GM12875 (cell line): ENCODE results near the gene TFCP2.

ENCODE experiments used
- H3K4me3 ChIP-seq: one replicate; pipeline ENCODE4 v1.5.1; 2011; ENCODE audit warnings: low read depth, low read length, control low read depth
- TF ChIP-seq, protein P1 (sequence below): IDR thresholded peaks from 2 replicates; pipeline ENCODE4 v1.5.1; 2011; ENCODE audit warnings: low read depth, mild to moderate bottlenecking, control low read depth, inconsistent platforms, low read length, moderate library complexity, borderline replicate concordance; ENCODE audit not compliant: insufficient read depth

TFCP2 gene

DNA sequence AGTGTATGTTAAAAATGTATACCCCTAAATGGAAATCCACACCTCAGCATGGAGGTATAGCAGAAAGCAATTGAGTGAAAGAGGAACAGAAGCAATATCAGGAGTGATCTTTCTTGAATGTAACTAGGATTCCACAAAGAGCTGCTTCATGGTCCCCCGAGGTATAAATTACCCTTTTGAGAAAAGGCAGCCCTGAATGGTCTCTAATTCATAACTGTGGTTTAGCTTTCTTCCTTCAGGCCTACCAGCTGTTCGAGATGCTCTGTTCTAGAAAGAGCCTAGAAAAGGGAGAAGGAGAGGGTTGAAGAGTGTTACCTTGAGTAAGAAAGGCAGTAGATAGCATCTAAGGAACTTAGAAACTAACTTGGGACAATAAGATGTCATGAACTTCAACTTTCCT is 46.6 kb downstream of the TFCP2 start:
- no peak overlapping the region for H3K4me3 ChIP-seq
- TF ChIP-seq, protein P1, sequence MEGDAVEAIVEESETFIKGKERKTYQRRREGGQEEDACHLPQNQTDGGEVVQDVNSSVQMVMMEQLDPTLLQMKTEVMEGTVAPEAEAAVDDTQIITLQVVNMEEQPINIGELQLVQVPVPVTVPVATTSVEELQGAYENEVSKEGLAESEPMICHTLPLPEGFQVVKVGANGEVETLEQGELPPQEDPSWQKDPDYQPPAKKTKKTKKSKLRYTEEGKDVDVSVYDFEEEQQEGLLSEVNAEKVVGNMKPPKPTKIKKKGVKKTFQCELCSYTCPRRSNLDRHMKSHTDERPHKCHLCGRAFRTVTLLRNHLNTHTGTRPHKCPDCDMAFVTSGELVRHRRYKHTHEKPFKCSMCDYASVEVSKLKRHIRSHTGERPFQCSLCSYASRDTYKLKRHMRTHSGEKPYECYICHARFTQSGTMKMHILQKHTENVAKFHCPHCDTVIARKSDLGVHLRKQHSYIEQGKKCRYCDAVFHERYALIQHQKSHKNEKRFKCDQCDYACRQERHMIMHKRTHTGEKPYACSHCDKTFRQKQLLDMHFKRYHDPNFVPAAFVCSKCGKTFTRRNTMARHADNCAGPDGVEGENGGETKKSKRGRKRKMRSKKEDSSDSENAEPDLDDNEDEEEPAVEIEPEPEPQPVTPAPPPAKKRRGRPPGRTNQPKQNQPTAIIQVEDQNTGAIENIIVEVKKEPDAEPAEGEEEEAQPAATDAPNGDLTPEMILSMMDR = no peak

DNA sequence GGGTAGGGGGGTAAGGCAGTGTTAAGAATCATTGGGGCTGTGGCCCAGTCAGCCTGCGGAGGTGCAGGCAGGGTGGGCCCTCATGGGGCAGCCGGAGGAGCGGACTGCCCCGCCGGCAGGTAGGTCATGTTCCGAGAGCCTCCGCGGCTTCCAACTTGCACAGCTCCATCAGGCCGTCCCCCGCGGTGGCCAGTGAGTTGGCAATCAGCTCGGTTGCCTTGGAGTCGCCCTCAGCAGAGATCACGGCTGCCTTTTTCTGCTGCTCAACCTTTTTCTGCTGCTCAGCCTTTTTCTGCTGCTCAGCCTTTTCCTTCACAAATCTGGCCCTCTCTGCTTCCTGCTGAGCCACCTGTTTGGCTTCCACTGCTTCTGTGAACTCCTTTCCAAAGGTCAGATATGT is 48.4 kb downstream of the TFCP2 start:
- no peak overlapping the region for H3K4me3 ChIP-seq
- TF ChIP-seq, protein P1 = no peak

DNA sequence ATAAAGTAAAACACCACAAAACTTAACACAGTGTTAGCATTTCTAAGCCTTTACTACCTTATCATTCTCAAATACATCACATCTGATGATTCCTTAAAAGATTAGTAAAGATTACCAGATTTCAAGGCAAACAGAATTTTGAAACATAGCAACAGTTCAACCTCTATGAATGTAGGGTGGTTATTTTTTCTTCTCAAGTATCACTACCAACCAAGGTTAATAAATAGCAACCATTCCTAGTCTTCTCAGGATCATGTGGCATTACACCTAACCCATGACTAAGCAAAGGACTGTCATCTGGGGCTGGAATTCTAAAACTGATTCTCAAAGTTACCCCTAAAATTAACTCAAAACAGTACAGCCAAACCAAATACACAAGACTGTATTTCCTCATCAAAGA is 50.1 kb downstream of the TFCP2 start:
- H3K4me3 ChIP-seq = no peak overlapping the region
- TF ChIP-seq, protein P1 = no peak

DNA sequence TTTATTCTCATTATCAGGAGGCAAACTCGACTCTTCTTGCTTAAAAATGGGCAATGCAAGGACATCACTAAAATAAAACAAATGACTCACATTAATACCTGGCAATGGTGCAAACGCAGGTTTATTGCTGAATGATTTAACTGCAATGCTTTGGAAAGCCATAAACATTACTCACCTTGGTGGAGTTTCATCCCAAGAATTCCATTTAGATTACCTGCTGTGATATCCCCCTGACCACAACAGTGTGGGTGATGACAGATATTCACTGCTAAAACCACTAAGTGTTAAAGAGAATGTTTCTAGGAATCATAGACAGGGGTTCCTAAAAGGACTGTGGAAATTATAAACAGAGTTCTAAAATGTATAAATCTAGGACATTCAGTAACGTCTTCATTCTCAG is 54.2 kb downstream of the TFCP2 start:
- H3K4me3 ChIP-seq = no peak overlapping the region
- TF ChIP-seq, protein P1 = no peak

DNA sequence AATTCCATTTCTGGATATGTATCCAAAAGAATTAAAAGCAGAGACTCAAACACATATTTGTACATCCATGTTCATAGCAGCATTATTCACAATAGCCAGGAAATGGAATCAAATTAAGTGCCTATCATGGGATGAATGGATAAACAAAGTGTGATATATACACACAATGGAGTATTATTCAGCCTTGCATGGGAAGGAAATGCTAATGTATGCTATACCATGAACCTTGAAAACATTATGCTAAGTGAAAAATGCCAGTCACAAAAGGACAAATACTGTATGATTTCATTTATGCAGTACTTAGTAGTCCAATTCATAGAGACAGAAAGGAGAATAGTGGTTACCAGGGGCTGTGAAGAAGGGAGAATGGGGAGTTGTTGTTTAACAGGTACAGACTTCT is 57.4 kb downstream of the TFCP2 start:
- no peak overlapping the region for H3K4me3 ChIP-seq
- TF ChIP-seq, protein P1 = no peak

DNA sequence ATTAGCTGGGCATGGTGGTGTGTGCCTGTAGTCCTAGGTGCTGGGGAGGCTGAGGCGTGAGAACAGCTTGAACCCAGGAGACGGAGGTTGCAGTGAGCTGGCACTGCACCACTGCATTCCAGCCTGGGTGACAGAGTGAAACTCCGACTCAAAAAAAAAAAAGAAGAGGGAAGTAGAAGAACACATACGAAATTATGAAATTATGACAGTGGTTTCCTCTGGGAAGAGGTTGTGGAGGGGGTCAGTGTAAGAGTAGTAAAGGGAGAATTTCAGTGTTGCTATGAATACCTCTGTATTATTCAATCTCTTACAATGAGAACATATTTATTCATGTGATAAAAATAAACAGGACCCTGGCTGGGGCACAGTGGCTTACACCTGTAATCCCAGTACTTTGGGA is 64.8 kb downstream of the TFCP2 start:
- TF ChIP-seq, protein P1 = no peak
- H3K4me3 ChIP-seq = no peak overlapping the region

DNA sequence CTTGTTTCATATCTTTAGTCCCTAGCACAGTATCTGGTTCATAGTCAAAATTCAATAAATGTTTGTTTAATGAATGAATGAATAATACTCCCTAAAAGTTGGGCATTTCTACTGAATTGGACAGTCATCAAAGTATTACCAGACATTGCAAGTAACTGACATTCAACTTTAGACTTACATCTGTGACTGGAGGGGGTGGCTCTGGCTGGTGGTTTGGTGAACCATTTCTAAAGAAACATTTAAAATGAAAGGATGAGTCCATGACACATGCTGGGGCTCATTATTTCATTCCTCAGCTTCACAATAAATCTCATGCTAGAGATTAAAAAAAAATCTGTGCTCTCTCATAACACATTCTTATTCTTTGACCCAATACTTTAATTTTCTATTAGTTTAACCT is 69.0 kb downstream of the TFCP2 start:
- TF ChIP-seq, protein P1 = no peak
- H3K4me3 ChIP-seq = no peak overlapping the region
